Left ventricle myocardium superior (tissue), 1 donor: ENCODE data around the gene MKRN1. TPM values are rescaled to one million over a fixed set of nuclear protein-coding genes. Genes with fewer than 3 reads are reported as not detected.
"Not testable (repeated sequence)": the region's sequence is repeated elsewhere in the genome, so short reads cannot be mapped to it uniquely, and the experiment has no call there.

ENCODE experiments used
- ATAC-seq: fragments of 200-7000 bp; cut with Tn5 transposase; one replicate; pipeline ENCODE4 v1.9.1; 2020; ENCODE audit warnings: mild to moderate bottlenecking, moderate library complexity
- DNase-seq: peaks from one replicate; pipeline ENCODE4 v3.0.0-alpha.2; 2020
- intact Hi-C: fragments of 100-400 bp; cut with micrococcal nuclease; formaldehyde crosslinking; loops from one replicate; pipeline ENCODE4 v1.11.0; 2022
- total RNA-seq: library from RNA; stranded (reverse); fragmentation: NEBNext Ultra II Directional; extraction: Animal tissue kit (Norgen Biotek cat#: 25700); gene quantifications from one replicate; pipeline ENCODE4 v1.2.1, GENCODE V29; 2021
- donor health status: DM: no; HTN: yes; CAD: no; lungs with severe emphysema.

The MKRN1 gene
- total RNA-seq, 1 donor from 2014 or later: 118 TPM

GRCh38 chr7:140448781-140449480, 30.4 kb downstream of the MKRN1 start:
- intact Hi-C loops: no loop called here
- ATAC-seq (no peak), DNase-seq (no peak)

- DNase-seq (no peak), ATAC-seq (no peak)
- intact Hi-C loops: no loop called here
Observed at GRCh38 chr7:140447841-140448240, 31.5 kb downstream of the MKRN1 start.

GRCh38 chr7:140446467-140446866, 32.8 kb downstream of the MKRN1 start:
- DNase-seq: no peak
- intact Hi-C loops: no loop called here
- ATAC-seq: no peak

- no peak for DNase-seq
- intact Hi-C loops: no loop called here
- ATAC-seq: no peak
Observed at GRCh38 chr7:140441519-140441918, 37.8 kb downstream of the MKRN1 start.

GRCh38 chr7:140440593-140440992, 38.7 kb downstream of the MKRN1 start:
- ATAC-seq: no peak
- intact Hi-C loops: no loop called here

GRCh38 chr7:140439359-140439758, 39.9 kb downstream of the MKRN1 start:
- ATAC-seq: no peak
- intact Hi-C loops: no loop called here
- no peak for DNase-seq

More at GRCh38 chr7:140440593-140440992, 38.7 kb downstream of the MKRN1 start:
- no peak for DNase-seq

GRCh38 chr7:140435252-140435895, 43.9 kb downstream of the MKRN1 start:
- DNase-seq: peak; percentile 31
- ATAC-seq: peak; percentile 73
- intact Hi-C loops: no loop called here

- DNase-seq (no peak), ATAC-seq (no peak)
Observed at GRCh38 chr7:140433396-140433795, 45.9 kb downstream of the MKRN1 start.

GRCh38 chr7:140426130-140426529, 53.2 kb downstream of the MKRN1 start:
- DNase-seq (no peak), ATAC-seq (no peak)
- intact Hi-C loops: no loop called here

More at GRCh38 chr7:140433396-140433795, 45.9 kb downstream of the MKRN1 start:
- intact Hi-C loops: no loop called here

- DNase-seq (no peak), ATAC-seq (no peak)
- intact Hi-C loops: no loop called here
Observed at GRCh38 chr7:140425718-140426117, 53.6 kb downstream of the MKRN1 start.

- DNase-seq: no peak
- no peak for ATAC-seq
- intact Hi-C loops: no loop called here
Observed at GRCh38 chr7:140423501-140423900, 55.8 kb downstream of the MKRN1 start.

- DNase-seq: no peak
- intact Hi-C loops: no loop called here
- no peak for ATAC-seq
Observed at GRCh38 chr7:140421521-140421920, 57.8 kb downstream of the MKRN1 start.

GRCh38 chr7:140418653-140419052, 60.7 kb downstream of the MKRN1 start:
- DNase-seq (no peak), ATAC-seq (no peak)
- intact Hi-C loops: no loop called here

GRCh38 chr7:140418156-140418472, 61.2 kb downstream of the MKRN1 start:
- DNase-seq, ATAC-seq, intact Hi-C loops: not testable (repeated sequence)

- intact Hi-C loops: no loop called here
- ATAC-seq: no peak
- DNase-seq: no peak
Observed at GRCh38 chr7:140417456-140418155, 61.7 kb downstream of the MKRN1 start.

- no peak for ATAC-seq
- no peak for DNase-seq
- intact Hi-C loops: no loop called here
Observed at GRCh38 chr7:140416560-140416959, 62.7 kb downstream of the MKRN1 start.

GRCh38 chr7:140415816-140416215, 63.5 kb downstream of the MKRN1 start:
- ATAC-seq, DNase-seq, intact Hi-C loops: not testable (repeated sequence)

GRCh38 chr7:140415361-140415760, 63.9 kb downstream of the MKRN1 start:
- DNase-seq: no peak
- ATAC-seq: no peak
- intact Hi-C loops: no loop called here

GRCh38 chr7:140404565-140405065, 74.7 kb downstream of the MKRN1 start:
- no peak for ATAC-seq
- intact Hi-C loops: no loop called here
- no peak for DNase-seq

GRCh38 chr7:140403878-140404564, 75.3 kb downstream of the MKRN1 start, which contains the start of gene RAB19:
TSS of gene RAB19 (plus strand) at chr7:140404058. CDS start at chr7:140407647, 3,589 bp downstream.
- DNase-seq (no peak), ATAC-seq (peak; percentile 62)
- intact Hi-C loops: no loop called here
